Activated CD8-positive, alpha-beta memory T cell treated with anti-CD3 and anti-CD28 coated beads for 4 hours (primary cell): ENCODE data around the gene CD109.

Source experiments
- DNase-seq, 2 donors: peaks; one replicate each; pipeline ENCODE4 v3.0.0-alpha.2; 2020; ENCODE audit warnings: low read depth in 2 of 2

CD109 gene

DNA sequence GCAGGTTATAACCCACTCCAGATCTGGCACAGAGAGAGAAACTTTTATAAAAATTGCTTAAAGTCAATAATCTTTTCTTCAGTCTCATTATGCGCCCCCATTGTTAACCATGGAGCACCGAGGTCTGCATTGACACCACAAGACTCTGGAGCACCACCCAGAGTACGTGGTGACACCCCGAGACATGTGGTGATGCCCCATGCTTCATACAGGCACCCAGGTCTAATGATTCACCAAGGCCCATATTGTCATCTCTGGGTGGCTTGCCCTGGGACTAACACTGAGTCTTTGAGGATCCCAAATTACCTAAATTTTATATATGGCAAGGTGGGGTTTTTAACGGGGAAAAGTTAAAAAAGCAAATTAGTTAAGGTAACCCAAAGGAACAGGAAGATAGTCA, 31.1 kb downstream of the CD109 start:
- DNase-seq: no peak

GRCh38 chr6:73728548-73729205, 32.7 kb downstream of the CD109 start:
- no peak for DNase-seq

GRCh38 chr6:73731285-73731684, 35.3 kb downstream of the CD109 start:
- DNase-seq: no peak

- peak; percentile 13 to 39 for DNase-seq
Measured at GRCh38 chr6:73732845-73733675, 37.1 kb downstream of the CD109 start.

GRCh38 chr6:73733791-73734190, 37.8 kb downstream of the CD109 start:
- DNase-seq: no peak

DNA sequence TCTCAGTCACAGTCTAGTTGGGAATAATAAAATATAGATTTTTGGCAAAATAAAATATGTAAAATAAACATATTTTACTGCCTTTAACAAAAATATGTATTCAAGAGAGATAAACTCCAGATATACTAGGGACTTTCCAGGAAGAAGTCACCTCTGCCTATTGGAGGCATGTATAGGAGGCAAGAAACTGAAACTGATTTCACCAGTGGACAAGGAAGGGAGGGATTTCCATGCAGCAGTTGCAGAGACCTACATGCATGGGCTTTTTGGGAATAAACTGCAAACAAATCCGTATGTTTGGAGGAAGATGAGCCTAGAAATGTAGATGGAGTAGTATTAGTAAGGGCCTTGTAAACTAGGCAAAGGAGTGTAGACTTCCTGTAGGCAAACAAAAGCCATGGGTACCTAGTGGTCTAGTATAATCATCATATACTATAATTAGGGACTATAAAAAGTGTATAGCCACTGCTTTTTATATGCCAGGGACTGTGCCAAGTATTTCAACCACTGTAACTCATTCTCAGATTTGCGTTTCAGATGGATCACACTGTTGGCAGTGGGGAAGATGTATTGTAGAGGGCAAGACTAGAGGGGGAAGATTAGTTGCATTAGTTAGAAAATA, 38.9 kb downstream of the CD109 start:
- no peak for DNase-seq

- no peak for DNase-seq
Measured at GRCh38 chr6:73738367-73739028, 42.5 kb downstream of the CD109 start.

DNA sequence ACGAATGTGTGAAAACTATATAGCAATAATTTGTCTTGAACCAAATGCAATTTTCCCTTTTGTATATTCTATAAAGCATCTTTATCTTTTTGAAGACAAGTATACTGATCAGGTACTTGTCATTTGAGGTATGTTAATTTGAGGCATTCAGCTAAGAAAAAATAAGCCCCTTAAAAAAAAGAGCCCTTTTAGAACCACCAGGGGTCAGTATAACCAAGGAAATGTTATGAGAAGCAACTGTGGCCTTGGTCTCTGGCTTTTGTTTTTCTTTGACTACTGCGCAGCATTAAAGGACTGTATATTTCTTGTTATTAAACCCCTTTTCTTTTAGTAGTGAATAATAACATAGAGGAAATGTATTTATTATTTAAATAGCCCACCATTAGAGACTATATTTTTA, 43.1 kb downstream of the CD109 start:
- no peak for DNase-seq

DNA sequence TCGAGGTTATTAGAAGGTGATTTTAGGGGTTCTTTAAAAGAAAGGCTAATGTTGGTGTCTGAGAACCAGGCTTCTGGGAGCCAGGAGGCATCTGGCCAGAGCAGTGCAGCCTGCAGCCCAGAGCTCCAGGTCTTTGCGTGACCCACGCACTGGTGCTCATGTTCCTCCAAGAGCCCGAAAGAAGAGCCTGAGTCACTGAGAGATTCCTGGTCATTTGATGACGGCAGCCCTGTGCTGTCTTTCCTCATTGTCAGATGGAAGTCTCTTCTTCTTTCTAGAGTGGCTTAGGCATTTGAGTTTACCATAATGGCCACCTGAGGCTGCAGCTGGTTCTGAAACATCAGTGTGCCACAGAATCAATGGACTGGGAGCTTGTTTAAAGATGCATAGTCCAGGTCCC, 46.4 kb downstream of the CD109 start:
- no peak for DNase-seq

DNA sequence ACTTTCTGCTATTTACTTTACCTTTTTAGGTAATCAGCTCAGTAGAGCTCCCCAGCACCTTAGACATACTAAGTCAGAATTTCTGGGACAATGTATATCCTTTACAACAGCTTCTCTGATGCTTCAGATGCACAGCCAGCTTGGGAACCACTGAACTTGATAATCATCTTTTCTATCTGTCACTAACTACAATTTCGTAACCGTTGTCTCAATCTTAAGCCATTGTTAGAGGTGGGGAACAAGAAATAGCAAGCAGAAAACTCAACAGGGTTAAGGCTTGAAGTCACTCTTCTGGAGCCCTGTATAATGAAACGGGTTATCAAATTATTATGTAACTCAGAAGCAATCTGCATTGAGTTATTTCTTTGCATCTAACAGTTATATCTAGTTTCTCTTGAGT, 47.1 kb downstream of the CD109 start:
- DNase-seq: no peak

DNA sequence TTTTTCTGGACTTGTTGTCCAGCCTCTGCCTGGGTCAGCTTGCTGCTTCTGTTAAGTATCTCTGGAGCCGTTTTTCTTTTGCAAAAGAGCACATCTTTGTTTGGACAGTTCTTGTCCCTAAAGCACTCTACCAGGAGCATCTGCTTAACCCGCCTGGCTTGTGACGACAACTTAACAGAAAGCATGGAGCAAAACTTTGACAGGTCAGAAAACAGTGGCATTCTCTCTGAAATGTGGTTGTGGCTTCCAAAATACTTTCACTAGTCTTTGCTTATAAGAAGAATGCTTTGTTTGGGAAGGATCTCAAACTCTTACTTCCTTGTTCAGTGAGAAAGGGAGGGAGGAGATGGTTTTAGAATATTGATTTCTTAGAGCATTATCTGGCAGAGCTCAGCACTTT, 47.6 kb downstream of the CD109 start:
- no peak for DNase-seq

DNA sequence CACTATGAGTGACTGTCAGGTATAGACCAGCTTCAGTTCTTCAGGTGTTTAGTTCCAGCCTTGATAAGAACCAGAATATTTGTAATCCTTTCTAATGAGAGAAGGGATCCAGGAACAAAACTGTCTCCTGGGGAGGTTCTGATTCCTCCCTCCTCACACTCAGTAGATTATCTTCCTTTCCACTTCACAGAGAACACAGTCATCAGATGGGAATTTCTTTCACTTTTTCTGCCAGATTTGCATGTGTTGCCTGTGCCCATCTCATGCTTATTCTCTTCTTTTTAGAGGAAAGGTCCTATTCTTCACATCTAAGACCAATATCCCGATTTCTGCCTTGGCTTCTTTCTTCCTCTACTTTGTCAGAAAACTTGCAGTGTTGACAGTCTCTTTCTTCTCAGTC, 50.8 kb downstream of the CD109 start:
- DNase-seq: no peak

DNA sequence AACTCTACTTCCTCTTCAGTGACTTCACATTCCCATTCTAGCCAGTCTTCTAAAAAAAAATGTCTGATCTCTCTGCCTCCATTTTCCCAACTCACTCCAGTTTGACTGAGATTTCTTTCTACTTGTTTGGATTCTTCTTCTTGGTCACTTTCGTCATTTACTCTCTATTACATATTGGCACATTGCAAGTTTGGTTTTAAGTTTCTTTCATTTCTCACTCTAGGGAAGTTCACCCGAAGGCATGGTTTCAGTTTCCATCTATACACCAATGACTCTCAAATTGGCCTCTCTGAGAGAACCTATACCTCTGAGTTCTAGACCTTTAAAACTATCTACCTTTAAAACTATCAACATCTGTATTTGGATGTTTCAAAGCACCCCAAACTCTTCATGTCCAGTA, 51.3 kb downstream of the CD109 start:
- DNase-seq: no peak

DNA sequence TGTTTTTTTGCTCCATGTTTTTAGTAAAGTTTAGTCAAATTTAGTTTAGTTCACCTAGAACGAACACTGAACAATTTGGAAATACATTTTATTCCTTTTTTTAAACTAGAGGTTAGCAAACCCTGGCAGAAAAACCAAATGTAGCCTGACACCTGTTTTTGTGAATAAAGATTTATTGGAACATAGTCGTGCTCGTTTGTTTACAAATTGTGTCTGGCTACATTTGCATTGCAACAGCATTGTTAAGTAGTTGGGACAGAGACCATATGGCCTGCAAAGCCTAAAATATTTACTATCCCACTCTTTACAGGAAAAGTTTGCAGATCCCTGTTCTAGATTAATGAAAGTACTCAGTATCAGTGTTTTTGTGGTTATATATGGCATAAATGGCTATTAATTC, 56.9 kb downstream of the CD109 start:
- no peak for DNase-seq

DNA sequence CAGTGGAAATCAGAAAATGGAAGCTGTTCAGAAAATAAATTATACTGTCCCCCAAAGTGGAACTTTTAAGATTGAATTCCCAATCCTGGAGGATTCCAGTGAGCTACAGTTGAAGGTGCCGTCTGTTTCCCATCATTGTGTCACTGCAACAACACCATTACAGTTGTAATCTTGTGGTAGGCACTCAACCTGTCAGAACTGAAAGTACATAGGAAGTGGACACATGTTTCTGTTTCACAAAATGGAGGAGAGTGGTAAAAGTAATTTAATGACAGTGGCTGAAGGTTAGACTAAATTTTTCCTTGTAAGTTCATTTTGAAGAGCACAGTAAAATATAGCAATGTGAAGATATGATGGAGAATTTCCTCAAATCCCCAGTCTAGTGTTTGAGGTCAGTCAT, 70.0 kb downstream of the CD109 start:
- no peak for DNase-seq

DNA sequence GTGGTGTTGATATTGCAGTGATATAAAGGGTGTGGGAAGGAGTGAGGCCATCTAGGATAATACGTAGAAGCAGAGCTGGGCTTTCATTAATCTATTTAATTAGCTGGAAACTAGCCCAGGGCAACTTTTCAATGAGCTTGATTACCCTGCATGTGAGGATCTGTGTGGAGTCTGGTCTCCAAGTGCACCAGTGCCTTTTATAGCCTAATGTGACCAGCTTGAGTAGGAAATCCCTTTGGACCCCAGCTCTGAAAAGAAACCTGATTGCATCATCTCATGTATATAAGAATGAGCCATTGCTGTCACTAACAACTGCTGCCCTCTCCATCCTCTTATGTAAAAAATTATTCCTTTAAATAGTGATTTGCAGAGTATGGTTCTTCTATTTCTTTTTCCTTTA, 72.6 kb downstream of the CD109 start:
- DNase-seq: no peak

GRCh38 chr6:73769976-73770375, 74.0 kb downstream of the CD109 start:
- DNase-seq: no peak

- no peak for DNase-seq
Measured at GRCh38 chr6:73774311-73774774, 78.3 kb downstream of the CD109 start.

DNA sequence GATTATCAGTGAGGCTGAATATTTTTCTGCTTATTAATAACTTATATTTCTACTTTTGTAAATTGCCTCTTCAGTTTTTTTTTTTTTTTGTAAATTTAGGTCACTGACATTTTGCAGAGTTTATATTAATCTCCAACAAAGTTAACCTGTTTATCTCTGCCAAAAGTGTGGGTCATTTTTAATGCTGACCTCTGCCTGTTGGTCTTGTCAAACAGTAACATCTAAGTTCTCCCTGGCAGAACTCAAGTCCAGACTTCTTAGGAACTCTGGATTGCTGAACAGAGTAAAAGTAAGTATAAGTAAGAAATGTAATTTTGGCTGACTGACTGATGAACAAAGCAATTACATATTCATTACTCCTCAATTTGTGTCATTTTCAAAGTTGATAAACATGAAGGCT, 83.9 kb downstream of the CD109 start:
- no peak for DNase-seq

GRCh38 chr6:73782911-73783310, 86.9 kb downstream of the CD109 start:
- no peak for DNase-seq

DNA sequence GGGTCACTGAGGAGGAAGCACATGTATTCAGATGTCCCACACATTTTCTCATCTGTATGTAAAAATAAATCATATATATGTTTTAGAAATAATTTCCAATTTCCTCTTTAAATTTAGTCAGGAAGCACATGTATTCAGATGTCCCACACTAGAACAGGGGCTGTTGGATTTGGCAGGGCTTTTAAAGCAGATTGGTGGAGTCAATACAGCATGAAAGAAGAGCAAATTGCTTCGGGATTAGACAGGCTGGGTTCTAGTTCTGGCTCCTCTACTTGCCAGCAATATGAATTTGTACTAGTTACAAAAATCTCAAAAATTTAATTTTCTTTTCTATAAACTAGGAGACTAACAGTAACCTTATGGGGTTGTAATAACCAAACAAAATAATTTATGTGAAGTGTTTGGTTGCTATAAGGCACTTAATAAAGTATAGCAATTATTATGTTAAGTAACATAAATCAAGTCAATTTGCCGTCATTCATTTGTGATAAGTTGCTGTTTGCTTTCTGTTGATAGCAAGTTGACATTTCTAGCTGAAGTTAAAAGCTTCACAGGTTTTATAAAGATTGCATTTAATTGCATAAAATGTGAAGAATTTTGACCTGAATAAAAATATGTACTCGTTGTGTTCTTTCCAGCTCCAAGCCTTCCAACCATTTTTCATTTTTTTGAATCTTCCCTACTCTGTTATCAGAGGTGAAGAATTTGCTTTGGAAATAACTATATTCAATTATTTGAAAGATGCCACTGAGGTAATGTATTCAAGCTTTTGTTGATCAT, 88.9 kb downstream of the CD109 start:
- DNase-seq: no peak

GRCh38 chr6:73790574-73790973, 94.6 kb downstream of the CD109 start:
- no peak for DNase-seq
